GOT3 (cell line): ENCODE measurements around the gene RIOX2.

Source experiments
- DNase-seq: peaks from one replicate; lab custom pipeline; 2025; ENCODE audit warnings: mixed read lengths; lab: John Stamatoyannopoulos, UW

The RIOX2 gene

DNA sequence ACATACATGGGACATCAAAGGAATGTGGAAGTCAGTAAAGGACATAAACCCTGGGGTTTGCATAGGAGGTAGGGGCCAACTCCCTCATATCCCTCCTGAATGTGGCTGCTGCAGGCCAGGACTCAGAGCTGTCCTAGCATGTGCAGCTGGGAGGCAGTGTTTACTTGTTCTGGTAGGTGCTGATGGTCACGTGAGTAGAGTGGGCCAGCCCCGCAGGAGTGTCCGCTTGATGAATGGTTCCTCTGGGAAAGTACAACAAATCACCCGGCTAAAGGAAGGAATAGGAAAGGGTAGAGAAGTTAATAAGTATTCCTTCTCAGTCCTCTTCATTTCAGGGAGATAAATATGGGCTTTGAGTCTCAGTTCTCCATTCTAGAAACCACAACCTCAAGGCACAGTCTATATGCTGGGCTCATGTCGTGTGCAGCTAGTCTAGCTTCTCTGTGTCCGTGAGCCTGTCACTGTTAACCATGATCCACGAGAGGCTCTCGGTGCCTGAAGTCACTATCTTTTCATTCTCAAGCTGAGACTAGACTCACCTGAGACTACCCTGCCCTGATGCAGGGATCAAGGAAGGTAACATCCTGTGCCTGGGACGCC, 17.9 kb downstream of the RIOX2 start:
- no peak for DNase-seq

DNA sequence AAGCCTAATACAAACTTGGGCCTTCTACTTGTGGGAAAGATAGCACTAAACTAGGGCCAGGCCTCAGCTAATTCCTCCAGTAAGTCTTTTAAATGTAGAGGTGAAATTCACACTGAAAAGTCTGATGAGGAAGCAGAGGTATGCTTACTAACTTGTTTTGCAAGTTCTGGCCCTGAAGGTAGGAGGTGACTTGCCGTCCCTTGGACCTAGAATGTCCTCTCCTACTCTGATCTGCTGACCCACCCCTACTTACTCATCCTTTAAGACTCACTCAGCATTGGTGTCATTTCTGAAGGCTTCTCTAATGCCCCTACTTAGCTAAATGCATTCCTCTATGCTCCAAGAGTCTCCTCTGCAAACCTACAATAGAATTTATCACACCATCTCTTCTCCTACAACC, 19.4 kb downstream of the RIOX2 start:
- DNase-seq: no peak

- DNase-seq: no peak
These were observed 20.0 kb downstream of the RIOX2 start for GRCh38 chr3:97952280-97952679.

DNA sequence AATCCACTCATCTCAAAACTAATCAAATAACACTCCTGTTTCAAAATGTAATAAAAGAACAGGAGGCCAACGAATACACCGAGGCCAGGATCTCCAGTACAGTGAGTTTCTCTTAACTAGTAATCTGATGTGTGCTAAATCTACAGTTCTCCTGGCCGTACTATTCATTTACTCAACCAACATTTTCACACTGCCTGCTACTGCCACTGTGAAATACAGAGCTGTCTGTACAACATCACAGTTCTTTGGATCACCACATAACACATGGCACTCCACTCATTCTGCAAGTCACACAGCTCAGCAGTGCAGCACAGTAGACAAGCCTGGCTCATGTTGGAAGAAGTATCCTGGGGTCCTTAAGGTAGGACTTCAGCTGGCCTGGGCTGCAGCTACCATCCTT, 21.9 kb downstream of the RIOX2 start:
- no peak for DNase-seq

- DNase-seq: no peak
These were observed 22.5 kb downstream of the RIOX2 start for GRCh38 chr3:97949743-97950142.

DNA sequence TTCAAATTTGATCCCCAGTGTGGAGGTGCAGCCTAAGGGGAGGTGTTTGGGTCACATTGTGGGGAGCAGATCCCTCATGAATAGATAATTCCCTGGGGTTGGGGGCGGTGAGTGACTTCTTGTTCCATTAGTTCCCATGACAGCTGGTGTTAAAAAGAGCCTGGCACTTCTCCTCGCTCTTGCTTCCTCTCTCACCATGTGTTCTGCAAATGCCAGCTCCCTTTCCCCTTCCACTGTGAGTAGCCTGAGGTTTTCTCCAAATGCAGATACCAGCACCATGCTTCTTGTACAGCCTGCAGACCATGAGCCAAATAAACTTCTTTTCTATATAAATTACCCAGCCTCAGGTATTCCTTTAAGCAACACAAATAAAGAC, 23.1 kb downstream of the RIOX2 start:
- DNase-seq: no peak

- no peak for DNase-seq
These were observed 23.7 kb downstream of the RIOX2 start for GRCh38 chr3:97948351-97949109.

DNA sequence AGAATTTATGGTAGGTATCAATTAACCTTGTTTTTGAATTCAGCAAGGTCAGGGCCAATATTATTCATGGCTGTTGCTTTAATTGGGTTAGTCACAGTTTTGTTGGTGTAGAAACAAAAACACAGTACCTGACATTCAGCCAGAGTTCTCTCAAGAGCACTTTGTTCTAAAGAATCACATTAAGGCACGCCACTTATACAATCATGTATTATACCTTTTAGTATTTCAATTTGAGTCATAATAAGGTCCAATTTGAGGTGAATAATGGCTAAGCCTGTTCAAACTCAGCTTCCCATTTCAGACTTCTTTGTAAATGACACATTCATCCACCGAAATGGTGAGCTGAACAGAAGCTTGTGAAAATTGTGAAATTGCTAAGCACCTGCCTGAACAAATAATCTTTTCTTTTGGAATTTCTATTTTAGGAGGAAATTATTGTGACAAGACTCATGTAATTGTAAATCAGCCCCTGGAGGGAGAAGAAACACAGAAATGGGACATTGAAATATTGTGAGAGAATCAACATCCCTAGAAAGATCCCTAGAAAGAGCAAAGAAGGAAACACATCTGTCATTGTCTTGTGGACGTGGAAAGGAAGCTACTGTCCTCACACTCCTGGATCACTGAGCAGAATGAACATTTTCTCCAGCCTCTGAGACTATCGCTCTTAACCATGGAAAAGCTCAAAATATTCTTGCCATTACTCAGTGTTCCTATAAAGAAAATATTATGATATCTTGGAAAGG, 29.3 kb downstream of the RIOX2 start:
- no peak for DNase-seq

- no peak for DNase-seq
These were observed 32.2 kb downstream of the RIOX2 start for GRCh38 chr3:97940034-97940433.

- DNase-seq: no peak
These were observed 32.8 kb downstream of the RIOX2 start for GRCh38 chr3:97939401-97939800.

GRCh38 chr3:97938444-97938843, 33.8 kb downstream of the RIOX2 start:
- no peak for DNase-seq

- no peak for DNase-seq
These were observed 35.0 kb downstream of the RIOX2 start for GRCh38 chr3:97937205-97937604.

- no peak for DNase-seq
These were observed 36.4 kb downstream of the RIOX2 start for GRCh38 chr3:97935842-97936241.

- no peak for DNase-seq
These were observed 37.1 kb downstream of the RIOX2 start for GRCh38 chr3:97934980-97935695.

GRCh38 chr3:97932387-97932801, 39.8 kb downstream of the RIOX2 start:
- no peak for DNase-seq

DNA sequence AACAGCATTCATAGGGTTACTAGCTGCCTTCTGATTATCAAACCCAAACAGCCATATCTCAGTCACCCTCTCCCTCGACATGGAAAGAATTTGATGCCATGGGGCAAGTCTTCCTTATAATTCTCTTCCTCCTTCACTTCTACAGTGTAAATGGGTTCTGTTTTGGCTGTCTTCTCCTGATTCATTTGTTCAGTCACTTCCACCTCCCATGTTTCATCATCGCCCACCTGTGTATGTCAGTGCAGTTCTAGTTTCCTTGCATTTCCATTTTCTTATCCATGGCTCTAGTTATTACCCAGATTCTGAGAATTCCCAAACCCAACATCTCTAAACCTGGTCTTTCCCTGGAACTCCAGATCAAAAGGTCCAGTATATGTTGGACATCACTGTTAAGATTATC, 41.0 kb downstream of the RIOX2 start:
- DNase-seq: no peak

DNA sequence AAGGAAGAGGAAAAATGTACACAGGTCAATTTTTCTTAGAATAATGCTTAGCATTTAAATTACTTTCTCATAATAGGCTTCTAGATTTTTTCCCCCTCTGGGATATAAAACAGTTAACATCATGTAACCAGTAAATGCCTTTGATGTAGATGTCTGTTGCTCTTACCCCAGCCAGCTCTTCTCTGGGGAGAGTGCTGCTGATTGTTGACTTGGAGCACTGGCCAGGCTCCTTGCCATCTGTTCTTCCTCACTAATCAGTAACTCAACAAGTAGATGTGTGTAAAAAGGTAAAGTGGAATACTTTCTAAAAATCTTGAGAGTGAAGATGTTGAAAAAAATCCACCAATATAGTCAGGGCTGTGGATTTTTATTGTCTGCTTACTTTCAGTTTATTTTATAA, 42.2 kb downstream of the RIOX2 start:
- DNase-seq: no peak

DNA sequence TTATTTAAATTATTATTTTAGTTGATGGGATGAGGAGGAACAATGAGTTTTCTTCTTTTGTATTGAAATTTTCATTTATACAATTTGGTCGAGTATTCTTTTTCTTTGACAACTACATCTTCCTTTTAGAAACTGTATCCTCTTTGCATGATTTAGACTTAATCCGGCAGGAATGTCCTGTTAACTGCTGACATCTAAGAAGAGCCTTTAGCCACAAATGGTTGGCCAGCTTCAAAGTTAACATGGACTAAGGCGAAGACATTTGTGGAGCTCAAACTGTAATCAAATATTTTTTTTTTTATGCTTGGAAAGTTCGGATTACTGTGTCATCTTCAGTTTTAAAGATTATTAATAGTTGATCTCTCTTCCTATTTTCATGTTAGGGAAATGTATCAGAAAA, 43.2 kb downstream of the RIOX2 start:
- no peak for DNase-seq

- no peak for DNase-seq
These were observed 44.5 kb downstream of the RIOX2 start for GRCh38 chr3:97927704-97928103.

- DNase-seq: no peak
These were observed 54.3 kb downstream of the RIOX2 start for GRCh38 chr3:97917813-97918536.

DNA sequence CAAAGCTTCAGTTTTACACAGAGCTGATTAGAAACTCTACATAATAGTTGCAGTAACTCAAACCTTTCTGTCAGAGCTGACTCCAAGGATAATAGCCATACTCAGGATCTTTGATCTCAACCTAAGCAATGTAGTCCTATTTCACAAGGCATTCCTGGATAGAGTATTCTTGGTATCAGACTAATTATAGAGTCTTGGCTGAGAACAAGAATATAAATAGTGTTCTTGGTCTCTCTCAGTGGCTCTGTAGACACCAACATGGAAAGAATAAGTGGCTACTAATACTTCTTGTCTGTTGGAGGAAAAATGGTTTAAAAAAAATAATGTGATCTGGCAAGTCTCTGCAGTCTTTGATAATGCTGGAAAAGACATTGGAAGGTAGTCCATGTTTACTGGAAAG, 55.7 kb downstream of the RIOX2 start:
- no peak for DNase-seq

GRCh38 chr3:97914388-97914787, 57.8 kb downstream of the RIOX2 start:
- DNase-seq: no peak
